Type B pancreatic cell (in vitro differentiated cells): Measurements from ENCODE around the gene AQP2. TPM values are rescaled to one million over a fixed set of nuclear protein-coding genes. Genes with fewer than 3 reads are reported as not detected.

ENCODE experiments used
- DNase-seq: peaks from one replicate; pipeline ENCODE4 v3.0.0; 2021; ENCODE audit warnings: mixed read lengths; ENCODE audit not compliant: unreplicated experiment; ENCODE audit errors: extremely low spot score
- H3K27ac Mint-ChIP-seq: 2 replicates; pipeline ENCODE4 v1.8.0; 2021; ENCODE audit warnings: mild to moderate bottlenecking, mixed read lengths
- H3K27me3 Mint-ChIP-seq: 2 replicates; pipeline ENCODE4 v1.8.0; 2021; ENCODE audit warnings: mixed read lengths
- H3K36me3 Mint-ChIP-seq: 2 replicates; pipeline ENCODE4 v1.8.0; 2021; ENCODE audit warnings: mixed read lengths
- H3K4me1 Mint-ChIP-seq: one replicate; pipeline ENCODE4 v1.8.0; 2021; ENCODE audit warnings: mixed read lengths; ENCODE audit not compliant: unreplicated experiment
- H3K4me3 Mint-ChIP-seq: 2 replicates; pipeline ENCODE4 v1.8.0; 2021; ENCODE audit warnings: mild to moderate bottlenecking, mixed read lengths
- H3K9me3 Mint-ChIP-seq: 2 replicates; pipeline ENCODE4 v1.8.0; 2021; ENCODE audit warnings: mixed read lengths
- total RNA-seq: library from RNA; stranded (reverse); gene quantifications from 2 replicates; pipeline ENCODE4 v1.2.1, GENCODE V29; 2021; ENCODE audit warnings: low replicate concordance
- TF ChIP-seq, protein P1 (sequence below): fragments of 200-600 bp; sonication (generic); conservative IDR thresholded peaks from 2 replicates; pipeline ENCODE4 v1.5.0; 2021; ENCODE audit warnings: antibody characterized with exemption, mild to moderate bottlenecking

AQP2 gene
- total RNA-seq, 1 donor from 2014 or later, result not detected

GRCh38 chr12:49909826-49910225, 40.7 kb upstream of the AQP2 start:
- TF ChIP-seq, protein P1, sequence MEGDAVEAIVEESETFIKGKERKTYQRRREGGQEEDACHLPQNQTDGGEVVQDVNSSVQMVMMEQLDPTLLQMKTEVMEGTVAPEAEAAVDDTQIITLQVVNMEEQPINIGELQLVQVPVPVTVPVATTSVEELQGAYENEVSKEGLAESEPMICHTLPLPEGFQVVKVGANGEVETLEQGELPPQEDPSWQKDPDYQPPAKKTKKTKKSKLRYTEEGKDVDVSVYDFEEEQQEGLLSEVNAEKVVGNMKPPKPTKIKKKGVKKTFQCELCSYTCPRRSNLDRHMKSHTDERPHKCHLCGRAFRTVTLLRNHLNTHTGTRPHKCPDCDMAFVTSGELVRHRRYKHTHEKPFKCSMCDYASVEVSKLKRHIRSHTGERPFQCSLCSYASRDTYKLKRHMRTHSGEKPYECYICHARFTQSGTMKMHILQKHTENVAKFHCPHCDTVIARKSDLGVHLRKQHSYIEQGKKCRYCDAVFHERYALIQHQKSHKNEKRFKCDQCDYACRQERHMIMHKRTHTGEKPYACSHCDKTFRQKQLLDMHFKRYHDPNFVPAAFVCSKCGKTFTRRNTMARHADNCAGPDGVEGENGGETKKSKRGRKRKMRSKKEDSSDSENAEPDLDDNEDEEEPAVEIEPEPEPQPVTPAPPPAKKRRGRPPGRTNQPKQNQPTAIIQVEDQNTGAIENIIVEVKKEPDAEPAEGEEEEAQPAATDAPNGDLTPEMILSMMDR, result no peak
- Mint-ChIP-seq H3K4me1 (peaks cover 36% of the 10 kb centered on the region), H3K27ac (no peak overlapping the region), H3K27me3 (peaks cover 22% of the 10 kb centered on the region), H3K4me3 (no peak overlapping the region), H3K36me3 (no peaks in the 10 kb centered on the region), H3K9me3 (no peaks in the 10 kb centered on the region)
- no peak for DNase-seq

DNA sequence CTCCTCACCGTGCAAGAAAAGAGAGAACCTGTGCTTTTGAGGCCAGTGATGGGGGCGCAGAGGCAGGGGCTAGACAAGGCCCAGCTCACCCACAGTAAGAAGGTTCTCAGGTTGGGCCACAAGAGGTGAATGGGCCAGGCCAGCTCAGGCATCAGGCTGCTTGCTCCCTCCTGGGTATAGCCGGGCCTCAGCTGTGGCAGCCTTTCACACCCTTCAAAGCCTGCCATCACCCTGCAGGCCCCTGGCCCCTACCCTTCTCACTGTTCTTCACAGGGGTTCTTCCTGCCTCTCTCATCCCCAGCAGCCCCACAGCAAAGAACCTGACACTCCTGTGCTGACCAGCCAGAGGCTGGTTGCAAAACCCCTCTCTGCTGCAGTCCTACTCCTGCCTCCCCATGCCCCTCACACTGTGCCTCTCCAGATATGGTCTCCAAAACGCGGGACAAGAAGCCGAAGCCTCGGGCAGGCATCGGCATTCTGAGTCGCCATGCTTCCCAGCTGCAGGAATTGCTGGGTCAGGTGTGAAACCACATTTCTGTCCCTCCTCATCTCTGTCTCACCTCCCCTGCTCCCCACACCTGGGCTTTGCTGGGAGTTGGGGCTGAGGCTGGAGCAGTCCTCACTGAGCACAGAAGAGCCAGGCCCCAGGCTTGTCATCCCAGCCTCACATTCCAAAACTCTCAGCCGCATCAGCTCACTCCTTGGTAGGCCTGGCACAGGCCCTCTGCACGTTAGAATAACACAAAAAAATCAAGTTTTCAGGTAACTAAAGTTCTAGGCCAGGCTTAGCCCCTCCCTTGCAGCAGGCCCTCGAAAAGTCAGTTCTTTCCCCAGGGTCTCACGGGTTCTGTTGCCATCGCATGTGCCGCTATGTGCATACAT, 40.0 kb upstream of the AQP2 start:
- Mint-ChIP-seq H3K27ac (no peak overlapping the region), H3K4me3 (no peak overlapping the region)

DNA sequence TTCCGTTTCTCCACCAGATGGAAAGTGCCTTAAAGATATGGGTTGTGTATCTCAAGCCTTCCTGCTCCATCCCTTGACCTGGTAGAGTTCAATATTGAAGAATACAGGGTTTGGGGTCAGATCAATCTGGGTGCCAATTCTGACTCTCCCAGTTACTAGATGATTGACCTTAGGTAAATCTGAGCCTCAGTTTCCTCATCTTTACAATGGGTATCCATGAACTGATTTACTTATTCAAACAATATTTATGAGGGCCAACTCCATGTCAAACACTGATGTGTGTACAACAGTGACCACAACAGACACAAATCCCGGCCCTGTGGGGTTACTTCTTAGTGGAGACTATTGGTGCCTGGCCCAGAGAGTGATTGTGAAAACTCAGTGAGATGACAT, 39.3 kb upstream of the AQP2 start:
- Mint-ChIP-seq H3K36me3 (no peaks in the 10 kb centered on the region), H3K27ac (no peak overlapping the region), H3K27me3 (peaks cover 12% of the 10 kb centered on the region), H3K4me3 (no peak overlapping the region), H3K4me1 (peaks cover 36% of the 10 kb centered on the region), H3K9me3 (no peaks in the 10 kb centered on the region)
- no peak for DNase-seq
- TF ChIP-seq, protein P1, result no peak

More for the DNA sequence above, 40.0 kb upstream of the AQP2 start:
- no peak for DNase-seq
- TF ChIP-seq, protein P1, result no peak
- Mint-ChIP-seq H3K4me1 (peaks cover 36% of the 10 kb centered on the region), H3K27me3 (peaks cover 19% of the 10 kb centered on the region), H3K9me3 (no peaks in the 10 kb centered on the region), H3K36me3 (no peaks in the 10 kb centered on the region)

DNA sequence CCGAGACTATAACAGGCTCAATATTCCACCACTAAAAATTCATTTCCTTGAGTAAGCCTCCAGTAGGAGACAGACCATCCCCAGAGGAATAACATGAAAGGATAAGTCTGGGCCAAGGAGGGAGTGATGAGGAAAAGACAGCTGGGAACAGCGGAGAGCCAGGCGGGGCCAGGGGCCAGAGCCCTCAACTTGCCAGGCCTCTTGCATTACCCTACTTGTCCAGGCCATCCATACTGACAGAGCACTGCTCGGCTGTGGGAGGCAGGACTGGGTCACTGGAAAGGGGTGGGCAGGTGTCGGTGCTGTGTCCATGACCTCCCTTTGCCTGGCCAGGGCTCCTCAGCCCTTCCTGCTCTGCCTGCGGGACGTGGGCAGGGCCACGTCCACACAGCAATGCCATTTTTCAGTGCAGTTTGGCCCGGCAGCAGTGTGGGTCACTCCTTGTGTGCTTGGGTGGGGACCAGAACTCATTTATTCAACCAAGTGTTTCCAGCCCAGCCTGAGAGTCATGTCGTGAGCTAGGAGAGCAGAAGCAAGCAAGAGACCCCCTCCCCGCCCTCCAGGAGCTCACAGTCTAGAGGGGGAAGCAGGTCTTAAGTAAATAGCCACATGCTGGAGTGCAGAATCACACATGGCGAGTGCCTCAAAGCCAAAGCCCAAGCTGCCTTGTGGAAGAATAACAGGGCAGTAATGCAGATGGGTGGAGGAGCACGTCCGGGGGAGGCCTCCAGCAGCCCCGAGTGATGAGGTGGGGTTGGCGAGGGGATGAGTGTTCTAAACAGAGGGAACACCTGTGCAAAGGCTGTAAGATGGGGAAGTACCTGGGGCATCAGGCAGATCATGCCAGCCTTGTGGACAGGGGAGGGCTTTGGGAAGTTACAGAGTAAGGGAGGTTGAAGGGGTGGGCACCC, 37.9 kb upstream of the AQP2 start:
- peaks cover 5% of the 10 kb centered on the region for H3K27me3 Mint-ChIP-seq
- no peaks in the 10 kb centered on the region for H3K36me3 Mint-ChIP-seq
- H3K4me3 Mint-ChIP-seq, result no peak overlapping the region
- peaks cover 36% of the 10 kb centered on the region for H3K4me1 Mint-ChIP-seq
- DNase-seq, result no peak
- no peaks in the 10 kb centered on the region for H3K9me3 Mint-ChIP-seq
- TF ChIP-seq, protein P1, result no peak
- H3K27ac Mint-ChIP-seq, result no peak overlapping the region

DNA sequence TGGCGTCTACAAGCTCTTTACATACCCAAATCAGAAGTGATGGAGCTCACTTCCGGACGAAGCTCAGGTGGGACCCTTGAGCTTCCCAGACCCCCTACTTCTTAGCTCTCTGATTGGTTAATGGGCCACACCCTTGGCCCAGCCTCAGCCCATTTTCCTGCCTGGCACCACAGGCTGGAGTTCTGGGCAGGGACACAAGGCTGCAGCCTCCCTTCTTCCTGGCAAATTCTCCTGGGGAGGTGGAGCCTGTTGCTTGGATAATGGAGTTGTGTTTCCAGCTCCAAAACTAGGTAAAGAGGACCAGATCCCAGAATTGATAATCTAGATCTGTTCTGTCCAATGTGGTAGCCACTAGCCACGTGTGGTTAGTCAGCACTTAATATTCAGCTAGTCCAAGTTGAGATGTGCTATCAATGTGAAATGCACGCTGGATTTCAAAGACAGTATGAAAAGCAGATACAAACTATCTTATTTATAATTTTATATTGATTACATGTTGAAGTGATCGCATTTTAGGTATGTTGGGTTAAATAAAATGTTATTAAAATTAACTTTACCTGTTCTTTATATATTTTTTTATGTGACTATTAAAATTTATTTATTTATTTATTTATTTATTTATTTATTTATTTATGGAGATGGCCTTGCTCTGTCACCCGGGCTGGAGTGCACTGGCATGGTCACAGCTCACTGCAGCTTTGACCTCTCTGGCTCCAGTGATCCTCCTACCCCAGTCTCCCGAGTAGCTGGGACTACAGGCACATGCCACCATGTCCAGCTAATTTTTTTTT, 34.2 kb upstream of the AQP2 start:
- no peaks in the 10 kb centered on the region for H3K9me3 Mint-ChIP-seq
- no peak overlapping the region for H3K4me3 Mint-ChIP-seq
- TF ChIP-seq, protein P1, result no peak
- no peak overlapping the region for H3K27ac Mint-ChIP-seq
- no peaks in the 10 kb centered on the region for H3K36me3 Mint-ChIP-seq
- no peak for DNase-seq
- peaks cover 16% of the 10 kb centered on the region for H3K4me1 Mint-ChIP-seq
- H3K27me3 Mint-ChIP-seq, result peaks cover 3% of the 10 kb centered on the region
